NCI-H460 (cell line): Measurements from ENCODE around the gene ATOH1. TPM values are rescaled to one million over a fixed set of nuclear protein-coding genes. Genes with fewer than 3 reads are reported as not detected.

Experiments
- DNase-seq: peaks from one replicate; pipeline ENCODE4 v3.0.0-alpha.2; 2016; ENCODE audit warnings: low read depth; ENCODE audit errors: extremely low read depth
- small RNA-seq, 2 experiments: library from RNA; depleted of rRNA; stranded (forward); fragments of <200 nt; gene quantifications; one replicate each; pipeline ENCODE3, GENCODE V24; 2014
- total RNA-seq: library from RNA; depleted of rRNA; stranded (reverse); fragments of >200 nt; shearing (Covaris generic); gene quantifications from 2 replicates; pipeline ENCODE4 v1.2.3, GENCODE V29; 2014

The ATOH1 gene
- total RNA-seq, 1 experiment from 2014 or later = not detected

- DNase-seq = no peak
Measured at GRCh38 chr4:93834249-93835066, 5.9 kb downstream of the ATOH1 start.

- no peak for DNase-seq
Measured at GRCh38 chr4:93835929-93836328, 7.4 kb downstream of the ATOH1 start.

- no peak for DNase-seq
Measured at GRCh38 chr4:93839704-93840103, 11.2 kb downstream of the ATOH1 start.

GRCh38 chr4:93841803-93842345 is 13.3 kb downstream of the ATOH1 start:
- DNase-seq = no peak

GRCh38 chr4:93842601-93843252 is 14.2 kb downstream of the ATOH1 start:
- DNase-seq = no peak

- no peak for DNase-seq
Measured at GRCh38 chr4:93843772-93844171, 15.2 kb downstream of the ATOH1 start.

- no peak for DNase-seq
Measured at GRCh38 chr4:93852680-93853079, 24.1 kb downstream of the ATOH1 start.

- no peak for DNase-seq
Measured at GRCh38 chr4:93855926-93856325, 27.4 kb downstream of the ATOH1 start.

GRCh38 chr4:93865650-93866049 is 37.1 kb downstream of the ATOH1 start:
- DNase-seq = no peak

- DNase-seq = no peak
Measured at GRCh38 chr4:93867416-93868001, 39.0 kb downstream of the ATOH1 start.

GRCh38 chr4:93870876-93871458 is 42.4 kb downstream of the ATOH1 start:
- DNase-seq = no peak

- no peak for DNase-seq
Measured at GRCh38 chr4:93876754-93877153, 48.2 kb downstream of the ATOH1 start.

GRCh38 chr4:93878566-93878965 is 50.0 kb downstream of the ATOH1 start:
- no peak for DNase-seq

GRCh38 chr4:93879919-93880318 is 51.4 kb downstream of the ATOH1 start:
- no peak for DNase-seq

Small RNA genes lying within 50 kb of the gene (small RNA-seq; reads per million reads assigned to genes)
- 0 reads per million in 2 experiments for gene RNA5SP164
